HG03442 (cell line): Measurements from ENCODE around the gene C4orf46.
A peak's percentile ranks its signal among the peaks of the same experiment; 100 is the strongest.
"Not testable (repeated sequence)": the region's sequence is repeated elsewhere in the genome, so short reads cannot be mapped to it uniquely, and the experiment has no call there.

Source experiments
- ATAC-seq: cut with Tn5 transposase; IDR thresholded peaks from one replicate; pipeline ENCODE4 v1.9.1; 2021; ENCODE audit warnings: mild to moderate bottlenecking, moderate library complexity; ENCODE audit not compliant: unreplicated experiment

Gene C4orf46

GRCh38 chr4:158671665-158671914 is at the start of gene C4orf46:
Gene C4orf46 (minus strand): TSS chr4:158671887. CDS start chr4:158671801, 86 bp downstream.
- ATAC-seq: no peak

GRCh38 chr4:158715802-158716201 is 44.1 kb upstream of the C4orf46 start:
- no peak for ATAC-seq

GRCh38 chr4:158714937-158715336 is 43.2 kb upstream of the C4orf46 start:
- ATAC-seq: no peak

- not testable (repeated sequence) for ATAC-seq
Observed at GRCh38 chr4:158712622-158713021, 40.9 kb upstream of the C4orf46 start.

GRCh38 chr4:158710814-158711213 is 39.1 kb upstream of the C4orf46 start:
- ATAC-seq: no peak

- no peak for ATAC-seq
Observed at GRCh38 chr4:158704274-158704673, 32.6 kb upstream of the C4orf46 start.

- ATAC-seq: no peak
Observed at GRCh38 chr4:158688813-158689212, 17.1 kb upstream of the C4orf46 start.

GRCh38 chr4:158682066-158682465 is 10.4 kb upstream of the C4orf46 start:
- ATAC-seq: no peak

- no peak for ATAC-seq
Observed at GRCh38 chr4:158681629-158682028, 9.9 kb upstream of the C4orf46 start.

- no peak for ATAC-seq
Observed at GRCh38 chr4:158678767-158679166, 7.1 kb upstream of the C4orf46 start.

- no peak for ATAC-seq
Observed at GRCh38 chr4:158676076-158676475, 4.4 kb upstream of the C4orf46 start.

- ATAC-seq: no peak
Observed at GRCh38 chr4:158673633-158674032, 1.9 kb upstream of the C4orf46 start.

GRCh38 chr4:158671915-158672806 is 474 bp upstream of the C4orf46 start, which contains the start of gene ETFDH:
Gene ETFDH (plus strand): TSS chr4:158672296. CDS start chr4:158672457, 161 bp downstream.
- ATAC-seq: peak; percentile 81

- ATAC-seq: peak; percentile 16
Observed at GRCh38 chr4:158670975-158671664, 567 bp downstream of the C4orf46 start.

- ATAC-seq: no peak
Observed at GRCh38 chr4:158669310-158669709, 2.4 kb downstream of the C4orf46 start.

- ATAC-seq: no peak
Observed at GRCh38 chr4:158667651-158668198, 4.0 kb downstream of the C4orf46 start.

- ATAC-seq: no peak
Observed at GRCh38 chr4:158666892-158667291, 4.8 kb downstream of the C4orf46 start.

- ATAC-seq: no peak
Observed at GRCh38 chr4:158664806-158665205, 6.9 kb downstream of the C4orf46 start.

- ATAC-seq: not testable (repeated sequence)
Observed at GRCh38 chr4:158663707-158664625, 7.7 kb downstream of the C4orf46 start.

GRCh38 chr4:158663255-158663654 is 8.4 kb downstream of the C4orf46 start:
- ATAC-seq: not testable (repeated sequence)

- ATAC-seq: no peak
Observed at GRCh38 chr4:158657291-158657690, 14.4 kb downstream of the C4orf46 start.
